BLaER1 (cell line): ENCODE measurements around the gene BRI3BP.

Source experiments
- H3K27ac ChIP-seq: shearing (Covaris generic); formaldehyde crosslinking; 2 replicates; pipeline ENCODE4 v1.8.1; 2022
- H3K27me3 ChIP-seq: shearing (Covaris generic); formaldehyde crosslinking; 2 replicates; pipeline ENCODE4 v1.8.1; 2022
- H3K36me3 ChIP-seq: shearing (Covaris generic); formaldehyde crosslinking; 2 replicates; pipeline ENCODE4 v1.8.1; 2022
- H3K4me1 ChIP-seq: shearing (Covaris generic); formaldehyde crosslinking; 2 replicates; pipeline ENCODE4 v1.8.1; 2022
- H3K4me2 ChIP-seq: shearing (Covaris generic); formaldehyde crosslinking; 2 replicates; pipeline ENCODE4 v1.8.1; 2022
- H3K4me3 ChIP-seq: shearing (Covaris generic); formaldehyde crosslinking; 2 replicates; pipeline ENCODE4 v1.8.1; 2022
- H3K9ac ChIP-seq: shearing (Covaris generic); formaldehyde crosslinking; 2 replicates; pipeline ENCODE4 v1.8.1; 2022
- H3K9me3 ChIP-seq: shearing (Covaris generic); formaldehyde crosslinking; 2 replicates; pipeline ENCODE4 v1.8.1; 2022
- H4K20me1 ChIP-seq: shearing (Covaris generic); formaldehyde crosslinking; 2 replicates; pipeline ENCODE4 v1.8.1; 2022
- Cebpa-rat ChIP-seq: shearing (Covaris generic); IDR thresholded peaks from 2 replicates; pipeline ENCODE4 v1.8.1; 2022

The BRI3BP gene

DNA sequence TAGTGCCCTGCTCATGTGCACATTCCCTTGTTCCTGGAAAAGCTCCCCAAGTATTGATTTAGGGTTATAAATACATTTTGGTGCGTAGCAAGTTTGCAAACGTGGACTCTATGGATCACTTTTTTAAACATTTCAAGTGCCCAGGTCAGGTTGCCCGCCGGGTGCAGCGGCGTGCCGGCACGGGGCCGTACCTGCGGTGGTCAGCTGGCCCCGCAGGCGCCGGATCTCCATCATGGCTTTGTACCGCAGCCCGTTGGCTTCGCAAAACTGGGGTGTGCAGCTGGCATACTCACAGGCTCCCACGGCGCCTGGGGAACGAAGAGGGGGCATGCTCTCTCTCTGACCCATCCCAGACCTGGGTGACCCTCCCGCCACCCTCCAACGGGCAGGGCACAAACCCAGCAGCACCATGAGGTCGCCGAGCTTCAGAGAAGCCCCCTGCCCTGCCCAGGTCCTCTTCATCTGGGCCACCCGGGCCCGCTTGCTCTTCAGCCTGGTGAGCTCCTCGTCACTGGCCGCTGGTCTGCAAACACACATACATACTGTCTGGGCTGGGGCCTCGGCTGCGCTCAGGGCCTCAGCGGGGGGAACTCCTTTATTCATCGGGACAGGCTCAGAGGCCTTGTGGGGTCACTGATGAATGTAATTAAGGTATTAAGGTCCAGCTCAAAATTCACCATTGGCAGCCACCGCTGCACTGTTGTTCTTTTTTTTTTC lies 39.6 kb upstream of the BRI3BP start:
- H3K4me1 ChIP-seq: peaks cover 63% of the 10 kb centered on the region
- H3K36me3 ChIP-seq: peaks cover 85% of the 10 kb centered on the region
- H3K9me3 ChIP-seq: peaks cover 13% of the 10 kb centered on the region
- H3K4me3 ChIP-seq: no peak overlapping the region
- no peak for TF ChIP-seq Cebpa-rat
- peak overlapping the region; percentile 43; the same call in 1 of the 2 replicates for H3K27ac ChIP-seq
- peaks cover 47% of the 10 kb centered on the region for H4K20me1 ChIP-seq
- H3K4me2 ChIP-seq: peak overlapping the region; percentile 89
- no peaks in the 10 kb centered on the region for H3K27me3 ChIP-seq
- no peak overlapping the region for H3K9ac ChIP-seq

- Histone ChIP-seq H3K36me3 (peaks cover 85% of the 10 kb centered on the region), H3K9me3 (peaks cover 13% of the 10 kb centered on the region), H3K27ac (no peak overlapping the region), H3K4me2 (no peak overlapping the region), H3K27me3 (no peaks in the 10 kb centered on the region), H3K9ac (no peak overlapping the region), H3K4me3 (no peak overlapping the region), H3K4me1 (peaks cover 54% of the 10 kb centered on the region), H4K20me1 (peaks cover 38% of the 10 kb centered on the region)
- no peak for TF ChIP-seq Cebpa-rat
These were observed 38.7 kb upstream of the BRI3BP start for GRCh38 chr12:124954771-124955170.

DNA sequence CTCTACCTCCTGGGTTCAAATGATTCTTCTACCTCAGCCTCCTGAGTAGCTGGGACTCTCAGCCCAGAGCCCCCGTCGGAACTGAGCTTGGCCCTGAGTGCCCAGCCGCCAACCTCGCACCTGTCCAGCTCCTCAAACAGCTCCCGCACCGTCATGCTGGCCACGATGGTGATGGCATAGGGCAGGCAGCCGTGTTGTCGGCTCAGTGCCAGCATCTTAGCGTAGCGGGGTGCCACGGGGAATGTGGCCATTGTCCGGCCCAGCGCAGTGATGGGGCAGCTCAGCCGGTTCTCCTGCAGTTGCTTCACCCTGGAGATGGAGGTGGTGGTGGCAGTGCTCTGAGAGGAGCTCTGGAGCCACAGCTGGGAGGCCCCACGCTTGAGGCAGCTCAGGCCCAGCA lies 36.9 kb upstream of the BRI3BP start:
- Histone ChIP-seq H3K27ac (no peak overlapping the region), H4K20me1 (peaks cover 26% of the 10 kb centered on the region), H3K4me1 (peaks cover 36% of the 10 kb centered on the region), H3K4me3 (no peak overlapping the region), H3K36me3 (peaks cover 85% of the 10 kb centered on the region), H3K4me2 (no peak overlapping the region), H3K9me3 (peaks cover 13% of the 10 kb centered on the region), H3K27me3 (no peaks in the 10 kb centered on the region), H3K9ac (no peak overlapping the region)
- no peak for TF ChIP-seq Cebpa-rat

GRCh38 chr12:124961055-124961454 lies 32.4 kb upstream of the BRI3BP start:
- H3K9me3 ChIP-seq: no peaks in the 10 kb centered on the region
- H3K27me3 ChIP-seq: no peaks in the 10 kb centered on the region
- H3K4me2 ChIP-seq: no peak overlapping the region
- no peak overlapping the region for H3K4me3 ChIP-seq
- H3K4me1 ChIP-seq: peaks cover 11% of the 10 kb centered on the region
- H3K36me3 ChIP-seq: peaks cover 100% of the 10 kb centered on the region
- H3K27ac ChIP-seq: no peak overlapping the region
- H3K9ac ChIP-seq: no peak overlapping the region
- H4K20me1 ChIP-seq: no peaks in the 10 kb centered on the region
- TF ChIP-seq Cebpa-rat: no peak

DNA sequence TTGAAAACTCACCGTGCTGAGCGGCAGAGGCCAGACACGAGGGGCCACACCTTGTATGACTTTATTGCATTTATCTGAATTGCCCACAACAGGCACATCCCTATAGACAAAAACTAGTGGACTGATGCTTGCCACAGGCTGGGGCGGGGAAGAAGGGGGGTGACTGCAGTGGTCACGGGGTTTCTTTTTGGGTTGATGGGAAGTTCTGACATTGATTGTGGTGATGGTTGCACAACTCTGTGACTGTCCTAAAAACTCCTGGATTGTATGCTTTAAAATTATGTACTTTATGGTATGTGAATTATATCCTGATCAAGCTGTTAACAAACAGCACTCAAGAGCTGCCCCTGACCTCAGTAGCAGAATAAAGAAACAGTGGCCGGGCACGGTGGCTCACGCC lies 30.2 kb upstream of the BRI3BP start:
- Histone ChIP-seq H3K9ac (no peak overlapping the region), H4K20me1 (no peaks in the 10 kb centered on the region), H3K4me2 (no peak overlapping the region), H3K4me3 (no peak overlapping the region), H3K36me3 (peaks cover 100% of the 10 kb centered on the region), H3K4me1 (peaks cover 11% of the 10 kb centered on the region), H3K9me3 (no peaks in the 10 kb centered on the region), H3K27me3 (no peaks in the 10 kb centered on the region), H3K27ac (no peak overlapping the region)
- no peak for TF ChIP-seq Cebpa-rat

DNA sequence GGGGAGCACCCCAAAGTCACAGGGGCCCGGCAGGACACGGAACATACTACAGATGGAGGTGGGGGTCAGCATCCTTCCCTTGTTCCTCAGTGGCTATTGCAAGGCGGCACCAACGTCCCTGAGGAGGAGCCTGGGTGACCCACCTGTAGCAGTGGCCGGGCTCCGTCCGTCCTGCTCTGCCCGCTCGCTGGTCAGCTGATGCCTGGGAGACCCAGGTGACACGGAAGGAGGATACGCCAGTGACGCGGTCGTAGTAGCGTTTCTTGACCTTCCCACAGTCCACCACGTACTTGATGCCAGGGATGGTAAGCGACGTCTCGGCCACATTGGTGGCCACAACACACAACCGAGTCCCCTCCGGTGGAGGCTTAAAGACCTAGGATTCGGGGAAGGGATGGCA lies 29.2 kb upstream of the BRI3BP start:
- no peak overlapping the region for H3K4me2 ChIP-seq

DNA sequence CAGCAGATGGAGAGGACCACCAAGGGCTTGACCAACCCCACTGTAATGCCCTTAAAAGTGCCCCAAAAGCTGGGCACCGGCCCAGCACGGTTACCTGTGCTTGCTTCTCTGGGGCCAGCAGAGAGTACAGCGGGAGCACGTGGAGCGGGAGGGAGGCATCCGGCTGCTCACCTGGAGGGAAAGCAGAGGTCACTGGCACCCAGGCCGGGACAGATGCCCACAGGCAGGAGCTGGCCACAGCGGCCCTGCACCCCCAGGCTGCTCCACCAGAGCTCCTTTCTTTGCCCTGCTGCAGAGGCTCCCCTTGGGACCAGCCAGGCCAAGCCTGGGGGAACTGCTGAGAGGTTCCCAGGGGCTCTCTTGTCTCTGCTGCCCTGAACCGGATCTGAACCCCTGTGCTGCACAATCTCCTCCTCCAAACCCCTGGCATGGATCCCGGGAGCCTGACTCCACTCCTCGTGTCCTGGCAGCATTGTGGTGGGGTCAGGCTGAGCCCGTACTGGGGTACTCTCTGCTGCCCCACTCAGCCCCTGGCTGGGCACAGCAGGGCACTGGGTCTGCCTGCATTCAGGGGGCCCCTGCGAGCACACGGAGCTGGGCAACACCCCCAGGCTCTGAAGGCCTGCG lies 28.5 kb upstream of the BRI3BP start:
- Histone ChIP-seq H3K9ac (0 out of 2 replicates have a peak overlapping the region, but pooled peaks have one; percentile 19), H4K20me1 (no peaks in the 10 kb centered on the region), H3K36me3 (peaks cover 100% of the 10 kb centered on the region), H3K4me1 (peaks cover 11% of the 10 kb centered on the region), H3K27ac (peak overlapping the region; percentile 55; the same call in 1 of the 2 replicates), H3K4me2 (0 out of 2 replicates have a peak overlapping the region, but pooled peaks have one; percentile 19), H3K9me3 (no peaks in the 10 kb centered on the region), H3K27me3 (no peaks in the 10 kb centered on the region), H3K4me3 (no peak overlapping the region)
- TF ChIP-seq Cebpa-rat: no peak

More for the DNA sequence above, 29.2 kb upstream of the BRI3BP start:
- Histone ChIP-seq H3K27ac (no peak overlapping the region), H3K4me1 (peaks cover 11% of the 10 kb centered on the region), H3K9ac (no peak overlapping the region), H3K4me3 (no peak overlapping the region), H3K27me3 (no peaks in the 10 kb centered on the region), H3K9me3 (no peaks in the 10 kb centered on the region), H4K20me1 (no peaks in the 10 kb centered on the region), H3K36me3 (peaks cover 100% of the 10 kb centered on the region)
- TF ChIP-seq Cebpa-rat: no peak

GRCh38 chr12:124967016-124967739 lies 26.3 kb upstream of the BRI3BP start:
- no peak for TF ChIP-seq Cebpa-rat
- H3K4me3 ChIP-seq: no peak overlapping the region
- no peaks in the 10 kb centered on the region for H3K27me3 ChIP-seq
- no peaks in the 10 kb centered on the region for H3K9me3 ChIP-seq
- no peak overlapping the region for H3K4me2 ChIP-seq
- H3K9ac ChIP-seq: no peak overlapping the region
- H3K4me1 ChIP-seq: peaks cover 11% of the 10 kb centered on the region
- no peak overlapping the region for H3K27ac ChIP-seq
- peaks cover 19% of the 10 kb centered on the region; the same call in 1 of the 2 replicates for H4K20me1 ChIP-seq
- peaks cover 100% of the 10 kb centered on the region for H3K36me3 ChIP-seq

- peaks cover 21% of the 10 kb centered on the region; the same call in 1 of the 2 replicates for H4K20me1 ChIP-seq
- no peaks in the 10 kb centered on the region for H3K27me3 ChIP-seq
- H3K4me2 ChIP-seq: no peak overlapping the region
- peaks cover 100% of the 10 kb centered on the region for H3K36me3 ChIP-seq
- H3K27ac ChIP-seq: no peak overlapping the region
- TF ChIP-seq Cebpa-rat: no peak
- H3K4me1 ChIP-seq: peaks cover 11% of the 10 kb centered on the region
- no peak overlapping the region for H3K9ac ChIP-seq
- no peaks in the 10 kb centered on the region for H3K9me3 ChIP-seq
- no peak overlapping the region for H3K4me3 ChIP-seq
These were observed 24.8 kb upstream of the BRI3BP start for GRCh38 chr12:124968656-124969055.
